ENCODE data around the gene GPD2. TPM values are rescaled to one million over a fixed set of nuclear protein-coding genes. Genes with fewer than 3 reads are reported as not detected.
A peak's percentile ranks its signal among the peaks of the same experiment; 100 is the strongest.

Gene GPD2
- polyA plus RNA-seq, 5 donors, result 15.6 to 27.8 (median 25.9) TPM

DNA sequence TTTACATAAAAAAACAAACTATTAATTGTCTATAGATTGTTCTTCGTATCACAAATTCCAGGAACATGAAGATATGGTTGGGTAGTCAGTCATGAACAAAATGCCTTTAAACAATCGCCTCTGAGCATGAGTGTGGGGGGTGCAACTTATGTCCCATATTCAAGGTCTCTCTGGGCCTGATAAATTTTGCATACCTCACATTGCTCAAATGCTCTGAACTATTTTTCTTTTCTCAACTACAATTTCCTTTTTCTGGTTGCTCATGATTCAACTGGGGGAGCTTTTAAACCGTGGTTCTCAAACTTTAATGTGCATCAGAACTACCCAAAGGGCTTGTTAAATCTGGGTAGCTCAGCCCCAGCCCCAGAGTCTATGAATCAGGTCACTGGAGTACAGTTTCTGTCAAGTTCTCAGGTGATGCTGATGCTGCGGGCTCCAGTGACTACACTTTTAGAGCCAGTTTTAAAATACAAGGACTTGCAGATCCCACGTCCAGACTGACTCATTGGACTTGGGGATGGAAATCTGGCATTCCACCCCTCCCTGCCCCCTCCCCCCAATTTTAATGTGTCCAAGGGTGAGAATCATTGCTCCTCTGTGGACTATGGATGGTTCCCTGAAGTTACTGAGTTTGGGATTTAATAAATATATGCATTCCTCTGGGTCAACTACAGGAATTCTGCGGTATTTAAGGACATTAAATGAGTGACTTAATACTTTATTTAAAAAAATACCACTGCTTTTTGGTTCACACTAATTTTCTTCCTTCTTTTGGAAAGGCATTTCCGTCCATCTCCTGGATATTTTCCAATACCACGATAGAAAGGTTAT lies 1.5 kb upstream of the GPD2 start:
- DNase-seq, result no peak

DNA sequence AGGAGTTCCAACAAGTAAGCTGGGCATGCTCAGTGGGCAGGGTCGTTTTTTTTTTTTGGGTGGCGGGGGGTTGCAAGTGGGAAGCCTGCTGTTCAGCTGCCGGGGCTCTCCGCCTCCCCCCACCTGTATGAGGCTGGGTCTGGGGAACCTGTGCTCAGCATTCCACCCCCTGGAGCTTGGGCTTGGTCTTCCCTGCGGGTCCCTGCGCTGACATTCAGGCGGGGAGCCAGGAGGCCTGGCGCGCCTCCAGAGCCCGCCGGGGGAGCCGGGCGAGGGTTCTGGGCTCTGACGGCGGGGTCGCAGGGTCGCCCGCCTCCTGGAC lies 822 bp upstream of the GPD2 start:
- no peak for DNase-seq

DNA sequence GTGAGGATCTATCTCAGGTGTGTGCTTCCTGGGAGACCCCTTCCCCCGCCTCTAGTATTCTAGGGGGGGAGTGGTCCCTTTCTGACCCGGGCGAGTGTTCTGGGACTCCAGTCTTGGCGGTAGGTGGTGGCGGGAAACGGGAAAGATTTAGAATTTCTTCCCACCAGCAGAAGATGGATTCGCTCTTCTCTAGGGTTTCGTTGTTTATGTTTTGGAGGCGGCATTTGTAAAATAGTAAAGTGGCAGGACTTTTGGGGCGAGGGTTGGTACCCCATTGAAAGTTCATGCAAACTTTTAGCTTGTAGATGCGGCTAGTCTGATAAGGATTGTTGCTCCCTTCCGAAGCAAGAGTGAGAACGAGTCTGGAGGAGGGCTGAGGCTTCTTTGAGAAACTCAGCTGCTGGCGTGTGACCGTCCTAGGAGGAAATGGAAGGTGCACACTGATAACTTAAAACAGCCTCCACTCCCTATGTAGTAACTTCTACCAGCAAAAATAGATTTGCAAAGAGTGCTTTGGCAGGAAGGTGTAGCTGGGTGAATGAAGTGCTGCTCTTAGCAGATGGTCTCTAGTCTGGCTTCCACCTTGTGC lies 412 bp downstream of the GPD2 start:
- peak in 1 of 2 donors; percentile 25 for DNase-seq

DNA sequence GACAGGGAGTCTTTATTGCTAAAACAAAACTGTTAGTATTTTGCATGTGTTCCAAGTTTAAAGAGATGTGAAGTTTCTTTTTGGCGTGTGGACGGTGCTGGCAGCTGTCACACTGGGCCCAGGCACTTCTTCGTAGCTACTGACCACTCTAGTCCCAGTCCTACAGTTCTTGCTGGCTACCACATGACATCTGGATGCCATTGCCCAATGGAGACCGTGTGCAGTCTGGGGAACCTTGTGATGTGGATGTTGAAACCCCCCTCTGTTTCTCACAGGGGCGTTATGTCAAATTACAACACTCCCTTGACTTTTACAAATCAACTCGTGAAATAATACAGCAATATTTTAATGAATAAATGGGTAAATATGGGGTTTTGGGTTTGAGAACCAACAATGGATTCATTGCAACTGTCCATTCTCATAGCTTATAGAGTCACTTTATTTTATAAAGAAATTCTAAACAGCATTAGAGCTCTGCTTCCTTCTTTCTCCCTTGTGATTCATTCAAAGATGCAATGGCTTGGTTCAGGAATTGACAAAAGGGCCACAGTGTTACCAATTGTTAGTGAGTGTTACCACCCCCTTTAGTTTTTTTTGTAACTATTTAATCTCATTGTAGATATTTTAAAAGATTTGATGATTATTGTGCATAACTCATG lies 1.2 kb downstream of the GPD2 start:
- DNase-seq, result peak in 1 of 2 donors; percentile 28

- no peak for DNase-seq
These were observed 1.8 kb downstream of the GPD2 start for GRCh38 chr2:156437931-156438410.

DNA sequence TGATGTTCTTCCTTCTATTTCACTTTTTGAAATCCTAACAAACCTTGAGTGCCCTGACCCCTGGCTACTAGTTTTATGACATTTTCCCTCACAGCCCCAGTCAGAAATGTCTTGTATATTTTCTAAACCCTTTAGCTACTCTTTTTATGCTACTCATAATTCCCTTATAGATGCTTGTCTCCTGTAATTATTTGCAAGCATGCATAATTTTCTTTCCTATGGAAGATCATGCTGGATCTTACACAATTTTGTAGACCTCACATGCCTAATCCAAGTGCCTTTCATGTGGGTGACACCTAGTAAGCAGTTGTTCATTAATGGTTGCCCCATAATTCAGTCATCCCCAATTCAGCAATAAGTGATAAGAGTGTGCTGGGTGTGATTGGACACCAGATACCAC lies 6.9 kb downstream of the GPD2 start:
- DNase-seq, result no peak

- no peak for DNase-seq
These were observed 9.4 kb downstream of the GPD2 start for GRCh38 chr2:156445296-156446220.

DNA sequence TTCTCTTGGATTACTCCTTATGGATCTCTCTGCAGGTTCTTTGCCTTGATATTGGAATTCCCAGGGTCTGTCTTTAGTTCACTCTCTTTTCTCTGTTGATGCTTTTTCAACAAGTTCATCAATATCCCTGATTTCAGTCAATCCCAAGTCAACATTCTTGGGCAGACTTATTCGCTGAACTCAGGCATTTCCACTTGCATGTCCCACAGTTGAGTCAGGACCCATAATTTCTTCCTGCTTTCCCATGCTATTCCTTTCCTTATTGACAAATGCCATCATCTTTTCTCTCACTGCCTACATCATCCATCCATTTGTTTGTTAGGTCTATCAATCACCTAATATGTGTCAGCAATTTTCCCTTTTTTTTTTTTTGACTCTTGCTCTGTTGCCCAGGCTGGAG lies 11.6 kb downstream of the GPD2 start:
- no peak for DNase-seq

- no peak for DNase-seq
These were observed 12.6 kb downstream of the GPD2 start for GRCh38 chr2:156448766-156449165.

GRCh38 chr2:156452971-156453370 lies 16.8 kb downstream of the GPD2 start:
- DNase-seq, result no peak

- DNase-seq, result no peak
These were observed 19.3 kb downstream of the GPD2 start for GRCh38 chr2:156455361-156455975.

GRCh38 chr2:156456616-156457015 lies 20.4 kb downstream of the GPD2 start:
- DNase-seq, result no peak

- no peak for DNase-seq
These were observed 21.6 kb downstream of the GPD2 start for GRCh38 chr2:156457523-156458517.

- DNase-seq, result no peak
These were observed 23.5 kb downstream of the GPD2 start for GRCh38 chr2:156459720-156460119.

- DNase-seq, result no peak
These were observed 27.9 kb downstream of the GPD2 start for GRCh38 chr2:156464106-156464505.

GRCh38 chr2:156465573-156465972 lies 29.4 kb downstream of the GPD2 start:
- no peak for DNase-seq

DNA sequence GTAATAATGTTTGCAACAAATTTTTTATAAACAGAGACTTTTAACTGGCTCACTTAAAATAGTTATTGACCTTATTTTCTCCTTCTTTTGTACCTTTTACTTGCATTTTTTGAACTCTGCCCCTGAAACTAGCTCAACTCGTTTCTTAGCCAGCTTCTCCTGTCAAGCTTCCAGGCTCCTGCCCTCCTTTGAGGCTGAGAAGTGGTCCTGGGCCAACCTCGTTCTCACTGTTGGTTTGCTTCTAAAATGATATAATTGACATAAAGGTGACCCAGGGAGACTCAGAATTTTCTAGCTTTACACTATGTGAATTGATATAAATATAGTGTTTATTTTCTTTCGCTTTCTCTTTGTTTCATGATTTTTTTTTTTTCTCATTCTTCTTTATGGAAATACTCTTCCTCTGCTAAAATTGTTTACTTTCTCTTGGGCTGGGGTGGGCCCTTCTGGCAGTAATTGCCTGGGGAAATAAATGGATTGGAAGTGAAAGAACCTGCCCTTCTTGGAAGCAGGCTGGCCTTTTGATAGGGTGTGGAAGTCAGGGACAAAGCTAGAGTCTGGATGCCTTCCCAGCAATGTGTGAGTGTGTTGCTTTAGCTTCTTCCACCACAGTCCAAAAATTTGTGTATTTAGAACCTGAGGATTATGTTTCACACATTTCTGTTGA lies 30.7 kb downstream of the GPD2 start:
- peak; percentile 45 to 51 for DNase-seq

GRCh38 chr2:156470975-156471583 lies 34.9 kb downstream of the GPD2 start:
- DNase-seq, result no peak

DNA sequence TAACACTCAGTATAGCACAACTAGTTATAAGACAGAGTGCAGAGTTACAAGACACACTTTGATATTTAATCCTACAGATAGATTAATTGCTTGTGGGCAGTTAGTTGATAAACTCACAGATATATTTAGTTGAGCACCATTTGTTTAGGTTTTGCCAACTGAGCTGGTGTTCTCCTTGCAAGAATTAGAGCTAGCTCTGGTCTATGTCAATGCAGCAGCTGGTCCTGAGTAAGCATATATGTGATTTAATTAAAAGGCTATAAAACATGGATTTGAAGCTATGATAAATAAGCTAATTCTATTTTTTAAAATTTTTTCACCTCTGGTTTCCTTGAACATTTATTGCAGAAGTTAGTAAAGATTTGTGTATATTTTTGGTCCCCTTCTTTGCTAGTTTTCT lies 35.6 kb downstream of the GPD2 start:
- no peak for DNase-seq

Measured in right lung (tissue), 5 donors.